Measurements from ENCODE around the gene ATG5. TPM values are rescaled to one million over a fixed set of nuclear protein-coding genes. Genes with fewer than 3 reads are reported as not detected.

ATG5 gene
- polyA plus RNA-seq, 1 of the 3 experiments (the other 2 are of a cell fraction): 15.5 TPM

DNA sequence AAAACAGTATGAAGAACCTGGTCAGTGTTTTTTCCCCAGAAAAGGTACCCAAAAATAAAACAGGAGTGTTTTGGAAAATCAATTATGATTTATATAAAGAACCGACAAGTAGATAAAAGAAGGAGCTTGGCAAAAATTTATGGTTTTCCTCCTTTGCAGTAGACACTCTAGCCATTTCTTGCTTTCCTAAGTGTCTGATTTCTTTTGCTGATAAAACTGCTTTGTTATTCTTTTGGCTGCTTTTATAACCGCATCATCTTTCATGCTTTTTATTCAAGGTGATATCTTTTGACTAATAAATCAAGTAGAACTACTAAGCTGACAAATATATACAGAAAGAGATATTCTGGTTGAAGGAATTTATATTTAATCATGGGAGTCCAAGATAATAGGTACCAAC is 16.6 kb downstream of the ATG5 start (continued):
- TF ChIP-seq REST (IDR thresholded peaks at IDR 0.05; ENCODE audit: low read depth, low read length) (no peak), POLR2AphosphoS5 (IDR thresholded peaks at IDR 0.05; ENCODE audit: low read depth, low read length) (peak; percentile 78; the same call in 1 of the 2 replicates), TEAD4 (IDR thresholded peaks at IDR 0.05; ENCODE audit: borderline replicate concordance, insufficient read depth) (peak; percentile 76; the same call in 1 of the 2 replicates), NFIC (IDR thresholded peaks at IDR 0.05; ENCODE audit: borderline replicate concordance) (peak; percentile 71)

- Histone ChIP-seq H3K9me3 (no peaks in the 10 kb centered on the region), H3K27me3 (ENCODE audit: insufficient read depth) (no peaks in the 10 kb centered on the region), H3K9me2 (no peaks in the 10 kb centered on the region), H4K20me1 (ENCODE audit: insufficient read depth) (no peaks in the 10 kb centered on the region), H3K36me3 (replicated peaks in 1 of 2; ENCODE audit: control insufficient read depth in 1 of 2, insufficient read depth in 2 of 2, low read length in 1 of 2) (peaks cover 6 to 35% of the 10 kb centered on the region in 2 experiments), H3K4me1 (ENCODE audit: control insufficient read depth in 1 of 2, insufficient read depth in 2 of 2, low read depth in 1 of 2, low read length in 1 of 2) (peaks cover 0 to 29% of the 10 kb centered on the region in 2 experiments; a peak in 2 of 4 replicates), H3K4me3 (ENCODE audit: low read depth in 2 of 2, low read length in 1 of 2) (no peak overlapping the region), H3K27ac (ENCODE audit: low read depth in 2 of 2, low read length in 1 of 2) (no peak overlapping the region), H3K9ac (no peak overlapping the region), H3F3A (replicated peaks; ENCODE audit: insufficient read depth) (peaks cover 23% of the 10 kb centered on the region), H2AFZ (ENCODE audit: low read depth) (no peak overlapping the region), H3K79me2 (ENCODE audit: insufficient read depth) (peaks cover 80% of the 10 kb centered on the region), H3K4me2 (no peak overlapping the region)
- no peak for TF ChIP-seq CTCF (IDR thresholded peaks at IDR 0.05)
- TF ChIP-seq NRF1 (IDR thresholded peaks at IDR 0.05; ENCODE audit: low read depth, low read length): no peak
- no peak for TF ChIP-seq ZBTB33 (IDR thresholded peaks at IDR 0.05; ENCODE audit: borderline replicate concordance, low read depth)
- no peak for TF ChIP-seq MEF2A (IDR thresholded peaks at IDR 0.05; ENCODE audit: borderline replicate concordance, low read depth)
- no peak for TF ChIP-seq TAF1 (IDR thresholded peaks at IDR 0.05; ENCODE audit: borderline replicate concordance, low read depth, low read length)
- no peak for TF ChIP-seq FOXJ3 (CRISPR knock-in tag; IDR thresholded peaks at IDR 0.05)
- TF ChIP-seq USF2 (IDR thresholded peaks at IDR 0.05; ENCODE audit: borderline replicate concordance, low read depth, low read length): no peak
- no peak for TF ChIP-seq NFIC (IDR thresholded peaks at IDR 0.05; ENCODE audit: borderline replicate concordance)
- TF ChIP-seq SIN3A (IDR thresholded peaks at IDR 0.05; ENCODE audit: borderline replicate concordance, low read depth, low read length): no peak
- no peak for TF ChIP-seq FOSL2 (IDR thresholded peaks at IDR 0.05; ENCODE audit: borderline replicate concordance, low read depth)
- TF ChIP-seq FOXM1 (IDR thresholded peaks at IDR 0.05; ENCODE audit: low read depth): no peak
- TF ChIP-seq ELF1 (IDR thresholded peaks at IDR 0.05): no peak
- TF ChIP-seq TCF12 (IDR thresholded peaks at IDR 0.05): no peak
- no peak for DNase-seq
- POLR2A ChIA-PET: no interaction called here
- CTCF ChIA-PET: interaction anchor here (1.0 kb wide), 2 partner anchors 10 to 83 kb away, joined by 3 to 4 read pairs; no protein-coding TSS in a partner anchor
- 98% methylated on average over 2 of the region's 2 CpGs for WGBS (ENCODE audit: low lambda C conversion rate)
Observed at GRCh38 chr6:106305740-106306139, 19.8 kb downstream of the ATG5 start.

Measured in SK-N-SH (cell line).